GM12874 (cell line): ENCODE results near the gene DCHS1.

Experiments
- CTCF ChIP-seq: IDR thresholded peaks from 2 replicates; pipeline ENCODE4 v1.5.1; 2011; ENCODE audit warnings: low read depth, mild to moderate bottlenecking, control low read depth, low read length, moderate library complexity; ENCODE audit not compliant: insufficient read depth

DCHS1 gene

GRCh38 chr11:6578134-6578533, 77.5 kb downstream of the DCHS1 start:
- TF ChIP-seq CTCF, result no peak

GRCh38 chr11:6576471-6577373, 78.9 kb downstream of the DCHS1 start:
- no peak for TF ChIP-seq CTCF

- TF ChIP-seq CTCF, result no peak
Measured at GRCh38 chr11:6574816-6575715, 80.5 kb downstream of the DCHS1 start.

- no peak for TF ChIP-seq CTCF
Measured at GRCh38 chr11:6572215-6572614, 83.4 kb downstream of the DCHS1 start.

GRCh38 chr11:6571434-6572008, 84.1 kb downstream of the DCHS1 start:
- TF ChIP-seq CTCF, result no peak
